Measurements from ENCODE around the gene METTL17. TPM values are rescaled to one million over a fixed set of nuclear protein-coding genes. Genes with fewer than 3 reads are reported as not detected.
"Not testable (repeated sequence)": the region's sequence is repeated elsewhere in the genome, so short reads cannot be mapped to it uniquely, and the experiment has no call there.

METTL17 gene
- 10 to 100 TPM; 91.2 to 94.9 TPM for total RNA-seq

GRCh38 chr14:20989787-20990600 lies at the start of gene METTL17:
METTL17 (plus strand) TSS chr14:20989980; CDS start chr14:20990003, 23 bp downstream.
- H3K27me3 Mint-ChIP-seq (ENCODE audit: low read depth) = no peaks in the 10 kb centered on the region
- H3K4me1 Mint-ChIP-seq (ENCODE audit: low read depth) = peaks cover 34% of the 10 kb centered on the region
- ATAC-seq (replicated peaks in 1 of 2) = peak; percentile 95 to 97
- peak within 1 kb of the TSS; percentile 92 to 98 for H3K4me3 Mint-ChIP-seq
- peak within 1 kb of the TSS; percentile 96 for H3K27ac Mint-ChIP-seq
- DNase-seq = peak; percentile 89 to 93
- H3K36me3 Mint-ChIP-seq (ENCODE audit: insufficient read depth in 2 of 2) = peaks cover 10% of the 10 kb centered on the region in 2 donors
- no peaks in the 10 kb centered on the region for H3K9me3 Mint-ChIP-seq

- H3K27ac Mint-ChIP-seq; H3K4me3 Mint-ChIP-seq; H3K36me3 Mint-ChIP-seq (ENCODE audit: insufficient read depth in 2 of 2); DNase-seq; ATAC-seq (replicated peaks in 1 of 2); H3K4me1 Mint-ChIP-seq (ENCODE audit: low read depth); H3K9me3 Mint-ChIP-seq: not testable (repeated sequence)
- H3K27me3 Mint-ChIP-seq (ENCODE audit: low read depth) = peaks cover 15% of the 10 kb centered on the region
Measured at GRCh38 chr14:20945146-20945545, 44.6 kb upstream of the METTL17 start.

- not testable (repeated sequence) for H3K36me3 Mint-ChIP-seq (ENCODE audit: insufficient read depth in 2 of 2); H3K4me3 Mint-ChIP-seq; H3K9me3 Mint-ChIP-seq; ATAC-seq (replicated peaks in 1 of 2); DNase-seq; H3K27ac Mint-ChIP-seq; H3K4me1 Mint-ChIP-seq (ENCODE audit: low read depth)
- peaks cover 14% of the 10 kb centered on the region for H3K27me3 Mint-ChIP-seq (ENCODE audit: low read depth)
Measured at GRCh38 chr14:20946707-20947106, 43.1 kb upstream of the METTL17 start.

- H3K4me3 Mint-ChIP-seq; H3K27ac Mint-ChIP-seq; H3K36me3 Mint-ChIP-seq (ENCODE audit: insufficient read depth in 2 of 2); ATAC-seq (replicated peaks in 1 of 2); H3K4me1 Mint-ChIP-seq (ENCODE audit: low read depth); H3K9me3 Mint-ChIP-seq; H3K27me3 Mint-ChIP-seq (ENCODE audit: low read depth); DNase-seq: not testable (repeated sequence)
Measured at GRCh38 chr14:20954736-20955537, 34.8 kb upstream of the METTL17 start, which contains the start of gene RNASE2. RNASE2 (plus strand) TSS chr14:20955487; CDS start chr14:20955772, 285 bp downstream.

- H3K9me3 Mint-ChIP-seq; H3K27ac Mint-ChIP-seq; H3K4me1 Mint-ChIP-seq (ENCODE audit: low read depth); ATAC-seq (replicated peaks in 1 of 2); H3K36me3 Mint-ChIP-seq (ENCODE audit: insufficient read depth in 2 of 2); H3K27me3 Mint-ChIP-seq (ENCODE audit: low read depth); H3K4me3 Mint-ChIP-seq; DNase-seq: not testable (repeated sequence)
Measured at GRCh38 chr14:20955538-20955873, 34.3 kb upstream of the METTL17 start.

- no peak for DNase-seq
- Mint-ChIP-seq H3K36me3 (ENCODE audit: insufficient read depth in 2 of 2) (no peaks in the 10 kb centered on the region), H3K4me1 (ENCODE audit: low read depth) (peaks cover 15% of the 10 kb centered on the region), H3K4me3 (no peak overlapping the region), H3K27ac (no peak overlapping the region), H3K27me3 (ENCODE audit: low read depth) (peaks cover 7% of the 10 kb centered on the region), H3K9me3 (no peaks in the 10 kb centered on the region)
- ATAC-seq (replicated peaks in 1 of 2) = no peak
Measured at GRCh38 chr14:20956376-20956976, 33.3 kb upstream of the METTL17 start.

- Mint-ChIP-seq H3K27me3 (ENCODE audit: low read depth) (peaks cover 21% of the 10 kb centered on the region), H3K4me1 (ENCODE audit: low read depth) (peaks cover 20% of the 10 kb centered on the region)
- not testable (repeated sequence) for DNase-seq; H3K4me3 Mint-ChIP-seq; ATAC-seq (replicated peaks in 1 of 2); H3K9me3 Mint-ChIP-seq; H3K36me3 Mint-ChIP-seq (ENCODE audit: insufficient read depth in 2 of 2); H3K27ac Mint-ChIP-seq
Measured at GRCh38 chr14:20958946-20959345, 30.8 kb upstream of the METTL17 start.

- Mint-ChIP-seq H3K4me3 (no peak overlapping the region), H3K9me3 (no peaks in the 10 kb centered on the region), H3K27me3 (ENCODE audit: low read depth) (peaks cover 57% of the 10 kb centered on the region), H3K4me1 (ENCODE audit: low read depth) (peaks cover 16% of the 10 kb centered on the region), H3K27ac (no peak overlapping the region), H3K36me3 (ENCODE audit: insufficient read depth in 2 of 2) (no peaks in the 10 kb centered on the region)
- ATAC-seq (replicated peaks in 1 of 2) (no peak), DNase-seq (no peak)
Measured at GRCh38 chr14:20969336-20969735, 20.4 kb upstream of the METTL17 start.

- Mint-ChIP-seq H3K36me3 (ENCODE audit: insufficient read depth in 2 of 2) (no peaks in the 10 kb centered on the region), H3K27ac (no peak overlapping the region), H3K9me3 (no peaks in the 10 kb centered on the region), H3K4me1 (ENCODE audit: low read depth) (peaks cover 16% of the 10 kb centered on the region), H3K27me3 (ENCODE audit: low read depth) (peaks cover 54% of the 10 kb centered on the region), H3K4me3 (peak overlapping the region; percentile 91 to 96)
- DNase-seq (no peak), ATAC-seq (replicated peaks in 1 of 2) (peak; percentile 13 to 23)
Measured at GRCh38 chr14:20970647-20970982, 19.2 kb upstream of the METTL17 start.

GRCh38 chr14:20970983-20971704 lies 18.6 kb upstream of the METTL17 start:
- Mint-ChIP-seq H3K4me1 (ENCODE audit: low read depth) (peaks cover 16% of the 10 kb centered on the region), H3K9me3 (no peaks in the 10 kb centered on the region), H3K4me3 (peak overlapping the region; percentile 91 to 96), H3K36me3 (ENCODE audit: insufficient read depth in 2 of 2) (no peaks in the 10 kb centered on the region), H3K27ac (no peak overlapping the region), H3K27me3 (ENCODE audit: low read depth) (peaks cover 54% of the 10 kb centered on the region)
- ATAC-seq (replicated peaks in 1 of 2) (peak; percentile 88 to 89), DNase-seq (peak; percentile 86 to 87)

GRCh38 chr14:20971705-20972021 lies 18.1 kb upstream of the METTL17 start:
- Mint-ChIP-seq H3K9me3 (no peaks in the 10 kb centered on the region), H3K36me3 (ENCODE audit: insufficient read depth in 2 of 2) (no peaks in the 10 kb centered on the region), H3K4me3 (peak overlapping the region; percentile 91 to 96), H3K27me3 (ENCODE audit: low read depth) (peaks cover 54% of the 10 kb centered on the region), H3K4me1 (ENCODE audit: low read depth) (peaks cover 16% of the 10 kb centered on the region), H3K27ac (no peak overlapping the region)
- DNase-seq (no peak), ATAC-seq (replicated peaks in 1 of 2) (no peak)

- no peaks in the 10 kb centered on the region for H3K36me3 Mint-ChIP-seq (ENCODE audit: insufficient read depth in 2 of 2)
- no peak overlapping the region for H3K27ac Mint-ChIP-seq
- ATAC-seq (replicated peaks in 1 of 2) (no peak), DNase-seq (no peak)
- peaks cover 36% of the 10 kb centered on the region for H3K27me3 Mint-ChIP-seq (ENCODE audit: low read depth)
- H3K9me3 Mint-ChIP-seq = no peaks in the 10 kb centered on the region
- no peak overlapping the region for H3K4me3 Mint-ChIP-seq
- peaks cover 16% of the 10 kb centered on the region for H3K4me1 Mint-ChIP-seq (ENCODE audit: low read depth)
Measured at GRCh38 chr14:20973501-20973900, 16.3 kb upstream of the METTL17 start.

GRCh38 chr14:20976291-20976690 lies 13.5 kb upstream of the METTL17 start:
- Mint-ChIP-seq H3K27ac (no peak overlapping the region), H3K27me3 (ENCODE audit: low read depth) (peaks cover 24% of the 10 kb centered on the region), H3K4me1 (ENCODE audit: low read depth) (peaks cover 7% of the 10 kb centered on the region), H3K4me3 (no peak overlapping the region), H3K36me3 (ENCODE audit: insufficient read depth in 2 of 2) (no peaks in the 10 kb centered on the region), H3K9me3 (no peaks in the 10 kb centered on the region)
- DNase-seq (no peak), ATAC-seq (replicated peaks in 1 of 2) (no peak)

All from activated T-cell treated with anti-CD3 and anti-CD28 coated beads, Interleukin-2, amount 50 U/mL, for 72 hours (primary cell).